ENCODE data around the gene SLC22A23.

DNA sequence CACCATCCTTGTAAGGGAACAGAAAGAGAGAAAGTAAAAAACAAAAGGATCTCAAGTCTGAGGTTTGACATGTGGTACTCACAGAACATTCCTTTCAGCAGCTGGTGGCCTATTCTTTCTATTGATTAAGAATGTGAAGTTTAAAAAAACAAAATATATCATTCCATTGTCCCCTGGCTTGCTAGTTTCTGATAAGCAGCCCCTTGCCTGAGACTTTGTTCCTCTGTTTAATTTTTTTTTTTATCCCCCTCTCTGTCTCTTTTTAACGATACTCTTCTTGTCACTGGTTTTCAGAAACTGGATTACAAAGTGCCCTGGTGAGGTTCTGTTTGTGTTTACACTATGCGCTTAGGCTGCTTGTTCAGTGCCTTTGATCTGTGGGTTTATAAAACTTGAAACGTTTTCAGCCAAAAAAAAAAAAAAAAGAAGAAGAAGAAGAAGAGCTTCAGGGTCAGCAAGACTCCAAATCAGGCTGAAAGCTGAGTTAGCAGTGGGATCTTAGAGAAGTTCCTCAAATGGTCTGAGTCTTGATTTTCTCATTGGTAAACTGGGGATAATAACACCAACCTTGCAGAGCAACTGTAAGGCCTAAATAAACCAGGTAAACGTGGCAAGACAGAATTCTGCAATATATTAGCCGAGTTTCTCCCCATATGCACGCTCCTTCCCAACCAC, 45.1 kb upstream of the SLC22A23 start:
- TF ChIP-seq, protein P1, sequence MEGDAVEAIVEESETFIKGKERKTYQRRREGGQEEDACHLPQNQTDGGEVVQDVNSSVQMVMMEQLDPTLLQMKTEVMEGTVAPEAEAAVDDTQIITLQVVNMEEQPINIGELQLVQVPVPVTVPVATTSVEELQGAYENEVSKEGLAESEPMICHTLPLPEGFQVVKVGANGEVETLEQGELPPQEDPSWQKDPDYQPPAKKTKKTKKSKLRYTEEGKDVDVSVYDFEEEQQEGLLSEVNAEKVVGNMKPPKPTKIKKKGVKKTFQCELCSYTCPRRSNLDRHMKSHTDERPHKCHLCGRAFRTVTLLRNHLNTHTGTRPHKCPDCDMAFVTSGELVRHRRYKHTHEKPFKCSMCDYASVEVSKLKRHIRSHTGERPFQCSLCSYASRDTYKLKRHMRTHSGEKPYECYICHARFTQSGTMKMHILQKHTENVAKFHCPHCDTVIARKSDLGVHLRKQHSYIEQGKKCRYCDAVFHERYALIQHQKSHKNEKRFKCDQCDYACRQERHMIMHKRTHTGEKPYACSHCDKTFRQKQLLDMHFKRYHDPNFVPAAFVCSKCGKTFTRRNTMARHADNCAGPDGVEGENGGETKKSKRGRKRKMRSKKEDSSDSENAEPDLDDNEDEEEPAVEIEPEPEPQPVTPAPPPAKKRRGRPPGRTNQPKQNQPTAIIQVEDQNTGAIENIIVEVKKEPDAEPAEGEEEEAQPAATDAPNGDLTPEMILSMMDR (IDR thresholded peaks at IDR 0.05): no peak
- TF ChIP-seq POLR2A (IDR thresholded peaks at IDR 0.05): no peak
- TF ChIP-seq EP300 (IDR thresholded peaks at IDR 0.05): no peak

All from gastroesophageal sphincter (tissue), 3 donors.